Stimulated activated effector memory CD8-positive, alpha-beta T cell treated with anti-CD3 and anti-CD28 coated beads, Interleukin-12 subunit alpha, Interleukin-12 subunit beta, amount 100 ng/mL, for 72 hours (primary cell): ENCODE results near the gene NBEAL2.

Source experiments
- ATAC-seq: fragments of 150-1000 bp; cut with Tn5 transposase; 2 replicates; pipeline ENCODE4 v1.10.0; 2021
- DNase-seq, 2 donors: peaks; one replicate each; pipeline ENCODE4 v3.0.0; 2021 to 2022; ENCODE audit warnings: low spot score in 2 of 2
- H3K27ac Mint-ChIP-seq: one replicate; pipeline ENCODE4 v1.8.0; 2022; ENCODE audit warnings: mild to moderate bottlenecking, mixed read lengths
- H3K36me3 Mint-ChIP-seq: one replicate; pipeline ENCODE4 v1.8.0; 2022; ENCODE audit warnings: mild to moderate bottlenecking, mixed read lengths
- H3K4me1 Mint-ChIP-seq: one replicate; pipeline ENCODE4 v1.8.0; 2022; ENCODE audit warnings: mixed read lengths
- H3K4me3 Mint-ChIP-seq: one replicate; pipeline ENCODE4 v1.8.0; 2022; ENCODE audit warnings: mild to moderate bottlenecking, mixed read lengths
- H3K9me3 Mint-ChIP-seq: one replicate; pipeline ENCODE4 v1.8.0; 2022; ENCODE audit warnings: mixed read lengths

Gene NBEAL2

GRCh38 chr3:46968783-46969428 is 10.6 kb upstream of the NBEAL2 start:
- H3K36me3 Mint-ChIP-seq, result peaks cover 77% of the 10 kb centered on the region
- H3K4me1 Mint-ChIP-seq, result peaks cover 85% of the 10 kb centered on the region
- H3K27ac Mint-ChIP-seq, result peak overlapping the region; percentile 92
- ATAC-seq (no peak), DNase-seq (no peak)
- H3K9me3 Mint-ChIP-seq, result no peaks in the 10 kb centered on the region
- H3K4me3 Mint-ChIP-seq, result no peak overlapping the region

GRCh38 chr3:46970391-46971091 is 8.9 kb upstream of the NBEAL2 start:
- DNase-seq (no peak), ATAC-seq (no peak)
- Mint-ChIP-seq H3K9me3 (no peaks in the 10 kb centered on the region), H3K4me3 (no peak overlapping the region), H3K36me3 (peaks cover 87% of the 10 kb centered on the region), H3K4me1 (peaks cover 92% of the 10 kb centered on the region), H3K27ac (peak overlapping the region; percentile 78)

GRCh38 chr3:46971151-46971550 is 8.3 kb upstream of the NBEAL2 start:
- ATAC-seq (no peak), DNase-seq (no peak)
- H3K4me1 Mint-ChIP-seq, result peaks cover 86% of the 10 kb centered on the region
- peaks cover 88% of the 10 kb centered on the region for H3K36me3 Mint-ChIP-seq
- H3K4me3 Mint-ChIP-seq, result peak overlapping the region; percentile 68
- H3K9me3 Mint-ChIP-seq, result no peaks in the 10 kb centered on the region
- peak overlapping the region; percentile 78 for H3K27ac Mint-ChIP-seq

GRCh38 chr3:46971742-46972141 is 7.7 kb upstream of the NBEAL2 start:
- ATAC-seq (no peak), DNase-seq (no peak)
- Mint-ChIP-seq H3K4me1 (peaks cover 80% of the 10 kb centered on the region), H3K9me3 (no peaks in the 10 kb centered on the region), H3K4me3 (peak overlapping the region; percentile 68), H3K27ac (peak overlapping the region; percentile 78), H3K36me3 (peaks cover 90% of the 10 kb centered on the region)

- Mint-ChIP-seq H3K9me3 (no peaks in the 10 kb centered on the region), H3K36me3 (peaks cover 86% of the 10 kb centered on the region), H3K4me1 (peaks cover 77% of the 10 kb centered on the region), H3K27ac (peak overlapping the region; percentile 78), H3K4me3 (peak overlapping the region; percentile 68)
- DNase-seq (no peak), ATAC-seq (no peak)
These were observed 7.1 kb upstream of the NBEAL2 start for GRCh38 chr3:46972396-46972795.

GRCh38 chr3:46974421-46975171 is 4.9 kb upstream of the NBEAL2 start:
- peaks cover 79% of the 10 kb centered on the region for H3K36me3 Mint-ChIP-seq
- no peaks in the 10 kb centered on the region for H3K9me3 Mint-ChIP-seq
- peaks cover 64% of the 10 kb centered on the region for H3K4me1 Mint-ChIP-seq
- ATAC-seq (no peak), DNase-seq (no peak)
- peak overlapping the region; percentile 91 for H3K27ac Mint-ChIP-seq
- H3K4me3 Mint-ChIP-seq, result peak overlapping the region; percentile 81

- Mint-ChIP-seq H3K9me3 (no peaks in the 10 kb centered on the region), H3K4me3 (peak within 1 kb of the TSS; percentile 81), H3K4me1 (peaks cover 56% of the 10 kb centered on the region), H3K36me3 (peaks cover 60% of the 10 kb centered on the region), H3K27ac (peak within 1 kb of the TSS; percentile 91)
- ATAC-seq (peak; percentile 84), DNase-seq (peak; percentile 79 to 97)
These were observed 2.9 kb upstream of the NBEAL2 start, which contains the start of gene CCDC12 for GRCh38 chr3:46976326-46977190. Gene CCDC12, minus strand, starts transcription at chr3:46976745. Its CDS starts 13 bp downstream, at chr3:46976732.

- Mint-ChIP-seq H3K4me1 (peaks cover 56% of the 10 kb centered on the region), H3K4me3 (peak overlapping the region; percentile 81), H3K9me3 (no peaks in the 10 kb centered on the region), H3K36me3 (peaks cover 47% of the 10 kb centered on the region), H3K27ac (peak overlapping the region; percentile 91)
- DNase-seq, result no peak
- ATAC-seq, result no peak
These were observed 1.7 kb upstream of the NBEAL2 start for GRCh38 chr3:46977811-46978195.

- ATAC-seq (no peak), DNase-seq (no peak)
- Mint-ChIP-seq H3K36me3 (peaks cover 46% of the 10 kb centered on the region), H3K4me3 (peak overlapping the region; percentile 81), H3K4me1 (peaks cover 55% of the 10 kb centered on the region), H3K9me3 (no peaks in the 10 kb centered on the region), H3K27ac (peak overlapping the region; percentile 91)
These were observed 1.1 kb upstream of the NBEAL2 start for GRCh38 chr3:46978381-46978780.

- ATAC-seq (peak; percentile 27), DNase-seq (no peak)
- H3K4me1 Mint-ChIP-seq, result peaks cover 56% of the 10 kb centered on the region
- H3K27ac Mint-ChIP-seq, result peak overlapping the region; percentile 91
- peaks cover 42% of the 10 kb centered on the region for H3K36me3 Mint-ChIP-seq
- H3K4me3 Mint-ChIP-seq, result peak overlapping the region; percentile 81
- H3K9me3 Mint-ChIP-seq, result no peaks in the 10 kb centered on the region
These were observed 562 bp downstream of the NBEAL2 start for GRCh38 chr3:46979958-46980497.

GRCh38 chr3:46981932-46982471 is 2.5 kb downstream of the NBEAL2 start:
- Mint-ChIP-seq H3K9me3 (no peaks in the 10 kb centered on the region), H3K4me3 (peak overlapping the region; percentile 81), H3K27ac (peak overlapping the region; percentile 91), H3K36me3 (peaks cover 23% of the 10 kb centered on the region), H3K4me1 (peaks cover 73% of the 10 kb centered on the region)
- DNase-seq (no peak), ATAC-seq (no peak)

- peak overlapping the region; percentile 8 for H3K4me3 Mint-ChIP-seq
- H3K4me1 Mint-ChIP-seq, result peaks cover 73% of the 10 kb centered on the region
- ATAC-seq, result no peak
- no peaks in the 10 kb centered on the region for H3K9me3 Mint-ChIP-seq
- H3K36me3 Mint-ChIP-seq, result peaks cover 21% of the 10 kb centered on the region
- peak overlapping the region; percentile 91 for H3K27ac Mint-ChIP-seq
- no peak for DNase-seq
These were observed 3.1 kb downstream of the NBEAL2 start for GRCh38 chr3:46982546-46982945.

- no peak for DNase-seq
- peaks cover 87% of the 10 kb centered on the region for H3K4me1 Mint-ChIP-seq
- ATAC-seq, result no peak
- H3K4me3 Mint-ChIP-seq, result no peak overlapping the region
- peaks cover 18% of the 10 kb centered on the region for H3K36me3 Mint-ChIP-seq
- peak overlapping the region; percentile 96 for H3K27ac Mint-ChIP-seq
- no peaks in the 10 kb centered on the region for H3K9me3 Mint-ChIP-seq
These were observed 5.4 kb downstream of the NBEAL2 start for GRCh38 chr3:46984591-46985459.
